ENCODE results near the gene CFAP58.

GRCh38 chr10:104501449-104501848 is 147.8 kb downstream of the CFAP58 start:
- TF ChIP-seq NFIC (IDR thresholded peaks at IDR 0.05), result no peak
- no peak for TF ChIP-seq YY1 (IDR thresholded peaks at IDR 0.05; ENCODE audit: low read depth)
- no peak for TF ChIP-seq MAX (IDR thresholded peaks at IDR 0.05)
- no peak for TF ChIP-seq EP300 (IDR thresholded peaks at IDR 0.05; ENCODE audit: borderline replicate concordance)
- no peak for TF ChIP-seq TCF12 (IDR thresholded peaks at IDR 0.05; ENCODE audit: low read depth)
- no peak for TF ChIP-seq REST (IDR thresholded peaks at IDR 0.05; ENCODE audit: low read depth)
